SJCRH30 (cell line): ENCODE measurements around the gene DAAM2. TPM values are rescaled to one million over a fixed set of nuclear protein-coding genes. Genes with fewer than 3 reads are reported as not detected.
A peak's percentile ranks its signal among the peaks of the same experiment; 100 is the strongest.

Experiments
- DNase-seq, 2 experiments: peaks; one replicate each; pipeline ENCODE4 v3.0.0-alpha.2; 2015 to 2020
- H3K27ac ChIP-seq: fragments of 250-450 bp; sonication (Bioruptor Pico); 2 replicates; pipeline ENCODE4 v1.5.1; 2020; ENCODE audit warnings: mild to moderate bottlenecking, moderate library complexity
- H3K27me3 ChIP-seq: fragments of 250-450 bp; sonication (Bioruptor Pico); 2 replicates; pipeline ENCODE4 v1.5.1; 2020; ENCODE audit warnings: mild to moderate bottlenecking, moderate library complexity
- H3K36me3 ChIP-seq: fragments of 250-450 bp; sonication (Bioruptor Pico); 2 replicates; pipeline ENCODE4 v1.5.1; 2020; ENCODE audit warnings: mild to moderate bottlenecking, moderate library complexity
- H3K4me1 ChIP-seq: fragments of 250-450 bp; sonication (Bioruptor Pico); 2 replicates; pipeline ENCODE4 v1.5.1; 2020; ENCODE audit warnings: mild to moderate bottlenecking, moderate library complexity
- H3K4me3 ChIP-seq: fragments of 250-450 bp; sonication (Bioruptor Pico); 2 replicates; pipeline ENCODE4 v1.5.1; 2020; ENCODE audit warnings: mild to moderate bottlenecking, moderate library complexity
- H3K9me3 ChIP-seq: fragments of 250-450 bp; sonication (Bioruptor Pico); replicated peaks from 2 replicates; pipeline ENCODE4 v1.5.1; 2020; ENCODE audit warnings: mild to moderate bottlenecking, moderate library complexity
- total RNA-seq: library from RNA; depleted of rRNA; stranded (reverse); fragments of >200 nt; shearing (Covaris generic); gene quantifications from 2 replicates; pipeline ENCODE4 v1.2.3, GENCODE V29; 2014

The DAAM2 gene
- total RNA-seq, 1 experiment from 2014 or later, result 3.5 TPM

DNA sequence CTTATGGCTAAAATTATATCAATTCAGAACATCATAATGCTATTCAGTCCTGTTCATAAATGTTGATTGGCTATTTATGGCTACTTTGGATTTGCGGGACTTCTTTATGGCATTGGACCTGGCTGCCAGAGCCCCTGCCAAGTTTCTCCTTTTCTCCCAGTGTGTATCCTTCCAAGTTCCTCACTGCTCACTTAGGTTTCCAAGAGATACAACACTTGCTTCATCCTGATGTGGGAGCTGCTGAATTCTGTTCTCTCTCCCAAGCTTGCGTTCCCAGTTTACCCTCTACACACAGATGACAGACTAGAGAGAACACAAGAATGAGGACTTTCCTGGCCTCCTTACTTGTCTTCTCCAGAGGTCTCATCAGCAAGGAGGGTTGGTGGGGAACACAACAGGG lies 18.4 kb upstream of the DAAM2 start:
- DNase-seq, result no peak
- H3K4me1 ChIP-seq, result peaks cover 6% of the 10 kb centered on the region
- no peak overlapping the region for H3K27ac ChIP-seq
- H3K4me3 ChIP-seq, result no peak overlapping the region
- no peaks in the 10 kb centered on the region for H3K9me3 ChIP-seq
- no peaks in the 10 kb centered on the region for H3K36me3 ChIP-seq
- no peaks in the 10 kb centered on the region for H3K27me3 ChIP-seq

- H3K27ac ChIP-seq, result no peak overlapping the region
- no peak overlapping the region for H3K4me3 ChIP-seq
- no peak for DNase-seq
- no peaks in the 10 kb centered on the region for H3K36me3 ChIP-seq
- H3K27me3 ChIP-seq, result no peaks in the 10 kb centered on the region
- no peaks in the 10 kb centered on the region for H3K9me3 ChIP-seq
- no peaks in the 10 kb centered on the region for H3K4me1 ChIP-seq
These were observed 15.6 kb upstream of the DAAM2 start for GRCh38 chr6:39776581-39776980.

GRCh38 chr6:39777218-39777617 lies 15.0 kb upstream of the DAAM2 start:
- Histone ChIP-seq H3K4me3 (no peak overlapping the region), H3K36me3 (no peaks in the 10 kb centered on the region)

DNA sequence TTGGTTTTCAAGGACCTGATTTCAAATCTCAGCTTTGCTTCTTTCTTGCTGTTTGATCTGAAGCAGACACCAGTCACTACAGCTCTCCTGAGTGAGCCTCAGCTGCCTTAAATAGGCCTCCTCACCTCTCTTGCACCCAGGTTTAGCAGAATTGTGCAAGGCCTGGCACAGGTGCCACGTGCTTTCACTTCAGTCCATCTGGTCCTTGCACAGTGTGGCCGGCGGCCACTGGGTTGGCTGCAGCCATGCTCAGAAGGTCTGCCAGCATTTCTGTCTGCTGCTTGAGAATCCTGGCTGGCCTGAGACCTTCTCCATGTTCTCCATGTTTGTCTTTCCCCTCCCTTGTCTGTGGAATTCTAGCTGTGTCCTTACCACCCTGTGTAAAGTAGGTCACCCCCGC lies 14.5 kb upstream of the DAAM2 start:
- no peaks in the 10 kb centered on the region for H3K36me3 ChIP-seq
- H3K4me1 ChIP-seq, result no peaks in the 10 kb centered on the region
- H3K27me3 ChIP-seq, result no peaks in the 10 kb centered on the region
- no peak overlapping the region for H3K27ac ChIP-seq
- no peak for DNase-seq
- no peaks in the 10 kb centered on the region for H3K9me3 ChIP-seq
- H3K4me3 ChIP-seq, result no peak overlapping the region

More at GRCh38 chr6:39777218-39777617, 15.0 kb upstream of the DAAM2 start:
- Histone ChIP-seq H3K27me3 (no peaks in the 10 kb centered on the region), H3K9me3 (no peaks in the 10 kb centered on the region), H3K4me1 (no peaks in the 10 kb centered on the region), H3K27ac (no peak overlapping the region)
- DNase-seq, result peak in 1 of 2 experiments; percentile 22

GRCh38 chr6:39778581-39779255 lies 13.5 kb upstream of the DAAM2 start:
- Histone ChIP-seq H3K27ac (no peak overlapping the region), H3K4me3 (no peak overlapping the region), H3K9me3 (no peaks in the 10 kb centered on the region), H3K36me3 (no peaks in the 10 kb centered on the region), H3K4me1 (no peaks in the 10 kb centered on the region), H3K27me3 (no peaks in the 10 kb centered on the region)
- no peak for DNase-seq

DNA sequence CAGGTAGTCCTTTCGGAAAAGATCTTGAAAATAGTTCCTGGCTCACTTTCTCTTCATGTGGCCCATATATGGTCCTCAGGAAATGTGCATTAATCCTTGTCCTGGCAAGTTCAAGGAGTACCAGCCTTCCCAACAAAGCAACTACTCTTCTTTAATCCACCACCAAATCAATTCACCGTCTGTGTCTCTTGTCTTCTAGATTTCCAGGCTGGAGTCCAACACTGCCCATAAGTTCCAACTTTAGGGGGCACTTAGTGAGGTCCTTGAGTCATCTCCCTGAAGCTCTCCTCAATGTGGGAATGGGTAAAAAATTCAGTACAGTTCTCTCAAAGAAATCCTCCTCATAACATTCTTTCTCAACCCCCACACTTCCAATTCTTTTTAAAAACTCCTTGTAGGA lies 6.9 kb upstream of the DAAM2 start:
- no peak for DNase-seq
- H3K4me1 ChIP-seq, result no peaks in the 10 kb centered on the region
- no peaks in the 10 kb centered on the region for H3K9me3 ChIP-seq
- no peaks in the 10 kb centered on the region for H3K36me3 ChIP-seq
- no peaks in the 10 kb centered on the region for H3K27me3 ChIP-seq
- H3K27ac ChIP-seq, result no peak overlapping the region
- no peak overlapping the region for H3K4me3 ChIP-seq

DNA sequence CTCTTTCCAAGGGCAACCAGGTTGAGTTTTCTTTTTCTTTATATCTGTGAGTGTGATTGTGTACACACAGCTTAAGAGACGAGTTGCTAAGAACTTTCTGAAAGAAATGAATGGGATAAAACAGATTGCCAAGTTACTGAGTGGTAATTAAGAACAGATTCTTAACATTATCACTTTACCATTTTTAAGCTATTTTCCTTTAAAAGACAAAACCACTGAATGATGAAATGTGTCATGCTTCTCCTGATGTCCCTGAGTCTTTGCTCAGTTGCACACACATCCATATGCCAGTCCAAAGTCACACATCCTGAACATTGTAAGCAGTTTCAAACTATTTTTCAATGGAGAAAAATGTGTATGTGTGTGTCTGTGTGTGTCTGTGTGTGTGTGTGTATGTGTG lies 5.5 kb upstream of the DAAM2 start:
- Histone ChIP-seq H3K4me1 (no peaks in the 10 kb centered on the region), H3K27me3 (no peaks in the 10 kb centered on the region), H3K4me3 (no peak overlapping the region), H3K36me3 (no peaks in the 10 kb centered on the region), H3K27ac (no peak overlapping the region), H3K9me3 (no peaks in the 10 kb centered on the region)
- DNase-seq, result no peak

- H3K9me3 ChIP-seq, result no peaks in the 10 kb centered on the region
- H3K4me1 ChIP-seq, result no peaks in the 10 kb centered on the region
- DNase-seq, result no peak
- no peak overlapping the region for H3K27ac ChIP-seq
- H3K27me3 ChIP-seq, result no peaks in the 10 kb centered on the region
- H3K4me3 ChIP-seq, result no peak overlapping the region
- H3K36me3 ChIP-seq, result no peaks in the 10 kb centered on the region
These were observed 4.9 kb upstream of the DAAM2 start for GRCh38 chr6:39787322-39787721.

DNA sequence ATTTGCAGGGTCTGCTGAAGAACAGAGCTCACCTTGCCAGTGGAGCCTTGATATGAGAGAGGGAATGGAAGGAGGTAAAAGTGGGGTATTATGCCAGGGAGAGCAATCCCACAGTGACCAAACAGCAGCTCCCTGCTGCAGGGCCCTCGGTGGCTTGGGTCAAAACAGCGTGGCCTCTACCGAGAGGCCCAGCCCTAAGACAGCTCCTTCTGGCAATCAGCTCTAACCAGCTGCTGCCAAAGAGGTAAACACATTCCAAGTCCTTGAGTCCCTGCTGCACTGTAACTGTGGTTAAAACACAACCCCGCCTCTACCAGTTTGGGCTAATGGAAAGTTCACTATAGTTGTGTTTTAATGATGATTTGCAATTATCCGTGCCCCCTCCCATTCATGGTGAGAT lies 1.4 kb upstream of the DAAM2 start:
- no peaks in the 10 kb centered on the region for H3K36me3 ChIP-seq
- DNase-seq, result no peak
- H3K27me3 ChIP-seq, result peaks cover 8% of the 10 kb centered on the region
- H3K9me3 ChIP-seq, result no peaks in the 10 kb centered on the region
- no peaks in the 10 kb centered on the region for H3K4me1 ChIP-seq
- no peak overlapping the region for H3K27ac ChIP-seq
- no peak overlapping the region for H3K4me3 ChIP-seq

GRCh38 chr6:39791311-39791710 lies 865 bp upstream of the DAAM2 start:
- peak; percentile 18 to 46 for DNase-seq
- Histone ChIP-seq H3K4me3 (no peak overlapping the region), H3K36me3 (no peaks in the 10 kb centered on the region), H3K27ac (no peak overlapping the region), H3K4me1 (no peaks in the 10 kb centered on the region), H3K27me3 (peaks cover 8% of the 10 kb centered on the region), H3K9me3 (no peaks in the 10 kb centered on the region)

DNA sequence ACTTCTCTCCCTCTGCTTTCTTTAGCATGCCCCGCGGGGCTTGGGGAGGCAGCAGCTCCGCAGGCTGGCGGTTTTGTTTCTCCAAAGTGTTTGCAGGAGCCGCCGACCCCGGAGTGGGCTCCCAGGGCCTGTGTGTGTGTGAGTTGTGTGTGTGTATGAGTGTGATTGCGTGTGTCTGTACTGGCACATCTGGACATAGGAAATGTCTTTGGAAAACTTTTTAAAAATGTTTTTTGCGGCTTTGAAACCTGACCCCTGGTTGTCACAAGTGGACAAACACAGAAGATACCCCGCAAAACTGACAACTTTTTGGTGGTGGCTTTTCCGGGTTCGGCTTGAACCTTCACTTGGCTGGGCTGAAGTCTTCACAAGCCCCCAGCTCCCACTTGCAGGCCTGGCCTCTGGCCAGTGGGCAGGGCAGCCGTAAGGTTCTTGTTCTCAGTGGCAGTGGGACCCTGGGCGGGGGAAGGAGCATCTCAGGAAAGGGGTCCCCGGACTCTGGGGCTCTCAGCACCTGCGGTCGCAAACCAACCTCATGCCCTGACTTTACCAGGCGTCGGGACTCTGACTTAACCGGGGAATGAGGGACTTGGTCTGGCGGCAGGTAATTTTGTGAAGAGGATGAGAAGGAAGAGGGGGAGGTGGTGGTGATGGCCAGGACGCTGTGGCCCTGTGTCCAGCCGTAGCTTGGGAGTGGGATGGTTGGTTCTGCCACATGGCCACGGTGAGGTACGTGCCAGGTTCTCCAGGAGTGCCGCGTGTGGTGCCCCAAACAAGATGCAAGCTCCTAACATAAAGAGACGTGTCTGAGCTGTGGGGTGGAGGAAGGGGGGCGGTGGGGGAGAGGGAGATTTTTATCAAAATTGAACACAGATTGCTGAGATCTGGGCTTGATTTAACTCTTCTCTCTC lies 619 bp downstream of the DAAM2 start:
- peak overlapping the region; percentile 56 for H3K4me3 ChIP-seq
- H3K9me3 ChIP-seq, result no peaks in the 10 kb centered on the region
- peak in 1 of 2 experiments; percentile 18 for DNase-seq
- no peak overlapping the region for H3K27ac ChIP-seq
- H3K27me3 ChIP-seq, result peaks cover 8% of the 10 kb centered on the region
- no peaks in the 10 kb centered on the region for H3K4me1 ChIP-seq
- H3K36me3 ChIP-seq, result no peaks in the 10 kb centered on the region

DNA sequence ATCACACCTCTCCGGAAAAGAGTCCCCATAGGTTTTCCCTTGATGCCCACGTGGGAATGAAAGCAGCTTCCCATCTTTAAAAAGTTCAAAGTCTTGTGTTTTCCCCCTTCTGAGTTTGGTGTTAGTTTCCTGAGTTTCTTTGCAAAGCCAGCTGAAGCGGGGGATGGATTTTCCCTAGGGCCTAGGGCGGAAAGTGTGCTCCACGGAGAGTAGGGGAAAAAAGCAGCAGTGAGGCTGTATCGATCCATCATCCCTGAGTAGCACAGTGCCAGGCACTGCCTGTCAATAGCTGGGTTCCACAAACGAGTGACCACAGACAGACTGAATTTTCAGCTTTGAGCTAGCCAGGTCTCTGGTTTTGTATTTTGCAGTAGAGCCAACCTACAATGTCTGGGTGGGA lies 1.3 kb downstream of the DAAM2 start:
- Histone ChIP-seq H3K9me3 (no peaks in the 10 kb centered on the region), H3K27ac (no peak overlapping the region), H3K4me1 (no peaks in the 10 kb centered on the region), H3K27me3 (peaks cover 8% of the 10 kb centered on the region), H3K4me3 (no peak overlapping the region), H3K36me3 (no peaks in the 10 kb centered on the region)
- DNase-seq, result no peak

DNA sequence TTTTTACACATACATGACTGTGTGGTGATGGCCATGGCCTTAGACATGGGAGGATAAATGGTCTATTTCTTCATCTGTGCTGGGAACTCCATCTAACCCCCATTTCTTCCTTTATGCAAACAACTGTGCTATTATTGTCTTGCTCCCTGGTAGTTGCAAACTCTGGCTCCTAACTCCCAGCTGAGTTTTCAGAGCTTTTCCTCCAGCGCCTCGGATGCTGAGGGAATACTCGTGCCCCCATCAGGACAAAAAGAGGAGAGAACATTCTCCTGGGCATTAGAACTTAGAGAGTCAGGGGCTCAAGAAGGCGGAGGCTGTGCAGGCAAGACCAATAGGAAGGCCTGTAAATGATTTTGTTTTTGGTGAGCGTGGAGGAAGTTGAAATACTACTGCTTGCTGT lies 2.1 kb downstream of the DAAM2 start:
- Histone ChIP-seq H3K36me3 (no peaks in the 10 kb centered on the region), H3K27me3 (peaks cover 8% of the 10 kb centered on the region), H3K4me3 (no peak overlapping the region), H3K27ac (no peak overlapping the region), H3K9me3 (no peaks in the 10 kb centered on the region), H3K4me1 (no peaks in the 10 kb centered on the region)
- no peak for DNase-seq

DNA sequence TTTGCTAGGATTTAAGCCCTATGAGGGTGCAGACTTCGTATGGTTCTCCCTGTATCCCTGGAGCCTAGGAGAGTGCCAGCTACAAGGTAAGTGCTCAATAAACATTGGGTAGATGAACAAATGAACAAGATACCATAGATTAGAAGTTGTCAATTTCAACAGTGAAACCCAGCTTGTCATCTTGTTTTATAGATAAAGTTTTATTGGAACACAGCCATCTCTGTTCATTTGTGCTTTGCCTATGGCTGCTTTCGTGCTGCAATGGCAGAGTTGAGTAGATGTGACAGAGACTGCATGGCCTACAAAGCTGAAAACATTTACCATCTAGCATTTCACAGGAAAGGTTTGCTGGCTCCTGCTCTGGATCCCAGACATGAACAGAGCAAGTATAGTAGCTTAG lies 5.6 kb downstream of the DAAM2 start:
- peaks cover 11% of the 10 kb centered on the region for H3K27me3 ChIP-seq
- no peaks in the 10 kb centered on the region for H3K9me3 ChIP-seq
- H3K36me3 ChIP-seq, result no peaks in the 10 kb centered on the region
- no peaks in the 10 kb centered on the region for H3K4me1 ChIP-seq
- no peak overlapping the region for H3K27ac ChIP-seq
- no peak overlapping the region for H3K4me3 ChIP-seq
- DNase-seq, result no peak
